CD4-positive, alpha-beta T cell (primary cell): Measurements from ENCODE around the gene TRAFD1. TPM values are rescaled to one million over a fixed set of nuclear protein-coding genes. Genes with fewer than 3 reads are reported as not detected.
"Not testable (repeated sequence)": the region's sequence is repeated elsewhere in the genome, so short reads cannot be mapped to it uniquely, and the experiment has no call there.

ENCODE experiments used
- ATAC-seq: fragments of 200-7000 bp; cut with Tn5 transposase; one replicate; pipeline ENCODE4 v1.10.0; 2022; ENCODE audit warnings: mild to moderate bottlenecking; ENCODE audit not compliant: poor library complexity
- CTCF ChIA-PET: fragments of 350-600 bp; sonication (Branson Sonifier 250); formaldehyde crosslinking; loops from one replicate; lab custom pipeline; 2021; ENCODE audit warnings: antibody characterized with exemption, inconsistent platforms; lab: Charles Lee
- POLR2A ChIA-PET: fragments of 350-600 bp; sonication (Branson Sonifier 250); formaldehyde crosslinking; loops from one replicate; lab custom pipeline; 2021; ENCODE audit warnings: antibody characterized with exemption, inconsistent platforms; lab: Charles Lee
- DNase-seq, 14 experiments: peaks; one replicate each; pipeline ENCODE4 v3.0.0-alpha.2; 2013 to 2020; ENCODE audit warnings: mixed read lengths in 2 of 14
- H3K27ac ChIP-seq, 2 donors: one replicate each; pipeline versions ENCODE4 v1.5.1 to v1.7.0; 2013; ENCODE audit warnings: low read length in 2 of 2, low read depth in 1 of 2, mild to moderate bottlenecking in 1 of 2
- H3K27me3 ChIP-seq, 2 experiments: 1 replicate in 1 of 2; 2 replicates in 1 of 2; pipeline versions ENCODE4 v1.6.1 to v1.7.0; 2013; ENCODE audit warnings: low read length in 2 of 2, control low read depth in 1 of 2, mild to moderate bottlenecking in 1 of 2, moderate library complexity in 1 of 2; ENCODE audit not compliant: insufficient read depth in 2 of 2, control insufficient read depth in 1 of 2
- H3K36me3 ChIP-seq: one replicate; pipeline ENCODE4 v1.6.1; 2013; ENCODE audit warnings: low read length, control low read depth; ENCODE audit not compliant: insufficient read depth
- H3K4me1 ChIP-seq: one replicate; pipeline ENCODE4 v1.6.1; 2013; ENCODE audit warnings: low read length, control low read depth; ENCODE audit not compliant: insufficient read depth
- H3K4me3 ChIP-seq: one replicate; pipeline ENCODE4 v1.5.1; 2013; ENCODE audit warnings: mild to moderate bottlenecking, low read length, moderate library complexity
- H3K9me3 ChIP-seq, 2 experiments: 1 replicate in 1 of 2; 2 replicates in 1 of 2; pipeline versions ENCODE4 v1.6.1 to v1.7.0; 2013; ENCODE audit warnings: low read length in 2 of 2, mild to moderate bottlenecking in 2 of 2, control low read depth in 1 of 2, moderate library complexity in 1 of 2; ENCODE audit not compliant: control insufficient read depth in 1 of 2, insufficient read depth in 1 of 2
- H3K27ac Mint-ChIP-seq: one replicate; pipeline ENCODE4 v1.8.0; 2020; ENCODE audit warnings: mixed read lengths
- H3K27me3 Mint-ChIP-seq: one replicate; pipeline ENCODE4 v1.8.0; 2021; ENCODE audit warnings: mixed read lengths
- H3K36me3 Mint-ChIP-seq: one replicate; pipeline ENCODE4 v1.8.0; 2021; ENCODE audit warnings: low read depth, mixed read lengths
- H3K4me1 Mint-ChIP-seq: one replicate; pipeline ENCODE4 v1.8.0; 2021; ENCODE audit warnings: low read depth, mixed read lengths
- H3K4me3 Mint-ChIP-seq: one replicate; pipeline ENCODE4 v1.8.0; 2020; ENCODE audit warnings: mild to moderate bottlenecking, mixed read lengths
- H3K9me3 Mint-ChIP-seq: one replicate; pipeline ENCODE4 v1.8.0; 2020; ENCODE audit warnings: mixed read lengths
- intact Hi-C, 2 experiments: fragments of 100-400 bp; cut with DNase I in 1 of 2; cut with micrococcal nuclease in 1 of 2; formaldehyde crosslinking; loops; one replicate each; pipeline versions ENCODE4 v1.15.1 to v1.9.0; 2023 to 2025; cut with DNase I, micrococcal nuclease
- total RNA-seq, 174 experiments: library from RNA in 2 of 174; stranded (reverse) in 2 of 174; gene quantifications; one replicate each; pipeline ENCODE4 v1.2.3 and lab custom pipeline; 2021 to 2026
- TF ChIP-seq, protein P1 (sequence below): fragments of 200-600 bp; IDR thresholded peaks from one replicate; pipeline ENCODE4 v1.8.0; 2022; ENCODE audit warnings: antibody characterized with exemption, mild to moderate bottlenecking

Gene TRAFD1
- total RNA-seq, 2 experiments from 2014 or later: 19.6 to 20.4 TPM

- Mint-ChIP-seq H3K27ac (peak within 1 kb of the TSS; percentile 94), H3K4me3 (peak within 1 kb of the TSS; percentile 95), H3K36me3 (peaks cover 23% of the 10 kb centered on the region), H3K4me1 (peaks cover 50% of the 10 kb centered on the region), H3K9me3 (no peaks in the 10 kb centered on the region), H3K27me3 (no peaks in the 10 kb centered on the region)
- ATAC-seq: peak; percentile 82
- TF ChIP-seq, protein P1, sequence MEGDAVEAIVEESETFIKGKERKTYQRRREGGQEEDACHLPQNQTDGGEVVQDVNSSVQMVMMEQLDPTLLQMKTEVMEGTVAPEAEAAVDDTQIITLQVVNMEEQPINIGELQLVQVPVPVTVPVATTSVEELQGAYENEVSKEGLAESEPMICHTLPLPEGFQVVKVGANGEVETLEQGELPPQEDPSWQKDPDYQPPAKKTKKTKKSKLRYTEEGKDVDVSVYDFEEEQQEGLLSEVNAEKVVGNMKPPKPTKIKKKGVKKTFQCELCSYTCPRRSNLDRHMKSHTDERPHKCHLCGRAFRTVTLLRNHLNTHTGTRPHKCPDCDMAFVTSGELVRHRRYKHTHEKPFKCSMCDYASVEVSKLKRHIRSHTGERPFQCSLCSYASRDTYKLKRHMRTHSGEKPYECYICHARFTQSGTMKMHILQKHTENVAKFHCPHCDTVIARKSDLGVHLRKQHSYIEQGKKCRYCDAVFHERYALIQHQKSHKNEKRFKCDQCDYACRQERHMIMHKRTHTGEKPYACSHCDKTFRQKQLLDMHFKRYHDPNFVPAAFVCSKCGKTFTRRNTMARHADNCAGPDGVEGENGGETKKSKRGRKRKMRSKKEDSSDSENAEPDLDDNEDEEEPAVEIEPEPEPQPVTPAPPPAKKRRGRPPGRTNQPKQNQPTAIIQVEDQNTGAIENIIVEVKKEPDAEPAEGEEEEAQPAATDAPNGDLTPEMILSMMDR: no peak
- intact Hi-C loops: loop anchor here (1.0 to 5.0 kb wide), 6 partner anchors 17 to 299 kb away; partner anchors contain the start of genes ERP29 (in 2 of the 2), TMEM116 (in 2 of the 2), HECTD4 (in 1 of the 2) and MAPKAPK5 (in 1 of the 2)
- H3K36me3 ChIP-seq: peaks cover 5% of the 10 kb centered on the region
- ChIA-PET POLR2A (interaction anchor here (0.6 to 5.2 kb wide), 14 partner anchors 12 to 1640 kb away, joined by 3 to 81 read pairs (median 4); partner anchors contain the start of genes ERP29, FAM216A, MAPKAPK5 and PTPN11), CTCF (interaction anchor here (0.7 to 3.2 kb wide), 5 partner anchors 15 to 95 kb away, joined by 3 to 9 read pairs (median 4); partner anchors contain the start of genes ERP29, TMEM116 and TRAFD1)
- peak within 1 kb of the TSS; percentile 95 for H3K4me3 ChIP-seq
- no peaks in the 10 kb centered on the region for H3K9me3 ChIP-seq
- peak; percentile 76 to 93 (median 83) for DNase-seq
- peaks cover 28% of the 10 kb centered on the region for H3K4me1 ChIP-seq
- H3K27me3 ChIP-seq: no peaks in the 10 kb centered on the region
- peak within 1 kb of the TSS; percentile 85 to 86 for H3K27ac ChIP-seq
These were observed 16.9 kb upstream of the TRAFD1 start, which contains the start of gene NAA25 for GRCh38 chr12:112108202-112109079. NAA25 (minus strand) TSS chr12:112108783; CDS start chr12:112108773, 10 bp downstream.

DNA sequence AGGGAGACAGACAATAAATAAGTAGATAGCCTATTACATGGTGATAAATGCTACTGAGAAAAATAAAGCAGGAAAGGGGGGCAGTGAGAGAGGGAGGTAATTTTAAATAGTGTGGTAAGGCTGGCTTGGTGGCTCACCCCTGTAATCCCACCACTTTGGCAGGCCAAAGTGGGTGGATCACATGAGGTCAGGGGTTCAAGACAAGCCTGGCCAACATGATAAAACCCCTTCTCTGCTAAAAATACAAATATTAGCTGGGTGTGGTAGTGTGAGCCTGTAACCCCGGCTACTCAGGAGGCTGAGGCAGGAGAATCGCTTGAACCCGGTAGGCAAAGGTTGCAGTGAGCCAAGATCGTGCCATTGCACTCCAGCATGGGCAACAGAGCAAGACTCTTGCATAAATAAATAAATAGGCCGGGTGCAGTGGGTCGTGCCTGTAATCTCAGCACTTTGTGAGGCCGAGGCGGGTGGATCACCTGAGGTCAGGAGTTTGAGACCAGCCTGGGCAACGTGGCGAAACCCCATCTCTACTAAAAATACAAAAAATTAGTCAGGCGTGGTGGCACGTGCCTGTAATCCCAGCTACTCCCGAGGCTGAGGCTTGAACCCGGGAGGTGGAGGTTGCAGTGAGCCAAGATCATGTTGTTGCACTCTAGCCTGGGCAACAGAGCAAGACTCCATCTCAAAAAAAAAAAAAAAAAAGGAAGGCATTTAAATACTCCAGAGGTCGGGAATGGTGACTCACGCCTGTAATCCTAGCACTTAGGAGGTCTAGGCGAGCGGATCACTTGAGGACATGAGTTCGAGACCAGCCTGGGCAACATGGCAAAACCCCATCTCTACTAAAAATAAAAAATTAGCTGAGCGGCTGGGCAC is 14.3 kb upstream of the TRAFD1 start:
- POLR2A ChIA-PET: interaction anchor here (5.2 kb wide), 1 partner anchor 20 kb away, joined by 75 read pairs; no protein-coding TSS in a partner anchor
- H3K9me3 Mint-ChIP-seq, H3K27me3 ChIP-seq, H3K27me3 Mint-ChIP-seq, ATAC-seq, intact Hi-C loops, H3K9me3 ChIP-seq, H3K27ac ChIP-seq, H3K4me3 Mint-ChIP-seq, H3K36me3 ChIP-seq, DNase-seq, H3K4me3 ChIP-seq: not testable (repeated sequence)
- Mint-ChIP-seq H3K27ac (peak overlapping the region; percentile 53), H3K4me1 (peaks cover 31% of the 10 kb centered on the region), H3K36me3 (peaks cover 16% of the 10 kb centered on the region)
- peaks cover 25% of the 10 kb centered on the region for H3K4me1 ChIP-seq
- CTCF ChIA-PET: interaction anchor here (1.5 kb wide), 1 partner anchor 20 kb away, joined by 3 read pairs; no protein-coding TSS in a partner anchor

DNA sequence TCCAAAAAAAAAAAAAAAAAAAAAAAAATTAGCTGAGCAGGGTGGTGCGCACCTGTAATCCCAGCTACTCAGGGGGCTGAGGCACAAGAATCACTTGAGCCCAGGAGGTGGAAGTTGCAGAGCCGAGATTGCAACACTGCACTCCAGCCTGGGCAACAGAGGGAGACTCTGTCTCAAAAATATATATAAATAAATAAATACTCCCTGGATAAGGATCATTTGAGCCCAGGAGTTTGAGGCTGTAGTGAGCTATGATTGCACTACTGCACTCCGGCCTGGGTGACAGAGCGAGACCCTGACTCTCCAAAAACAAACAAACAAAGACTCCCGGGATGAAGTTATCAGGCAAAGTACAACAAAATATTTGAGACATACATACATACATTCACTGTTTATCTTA is 13.4 kb upstream of the TRAFD1 start:
- no peak for DNase-seq
- TF ChIP-seq, protein P1: no peak
- Mint-ChIP-seq H3K36me3 (peaks cover 16% of the 10 kb centered on the region), H3K4me1 (peaks cover 29% of the 10 kb centered on the region), H3K27me3 (no peaks in the 10 kb centered on the region), H3K9me3 (no peaks in the 10 kb centered on the region), H3K4me3 (peak overlapping the region; percentile 27), H3K27ac (no peak overlapping the region)
- Histone ChIP-seq H3K36me3 (no peaks in the 10 kb centered on the region), H3K27ac (no peak overlapping the region), H3K4me3 (no peak overlapping the region), H3K9me3 (no peaks in the 10 kb centered on the region), H3K27me3 (no peaks in the 10 kb centered on the region), H3K4me1 (peaks cover 25% of the 10 kb centered on the region)
- CTCF ChIA-PET: interaction anchor here (1.5 kb wide), 1 partner anchor 19 kb away, joined by 3 read pairs; no protein-coding TSS in a partner anchor
- intact Hi-C loops: no loop called here
- ATAC-seq: no peak
- POLR2A ChIA-PET: no interaction called here
